LNCaP clone FGC (cell line): ENCODE results near the gene BMPR1B.
A peak's percentile ranks its signal among the peaks of the same experiment; 100 is the strongest.
"Not testable (repeated sequence)": the region's sequence is repeated elsewhere in the genome, so short reads cannot be mapped to it uniquely, and the experiment has no call there.

ENCODE experiments used
- DNase-seq: peaks from one replicate; pipeline ENCODE4 v3.0.0-alpha.2; 2011; ENCODE audit warnings: low read depth
- H3K4me3 ChIP-seq: 2 replicates; pipeline ENCODE4 v1.5.1; 2011; ENCODE audit warnings: mild to moderate bottlenecking, low read depth, low read length, control low read depth
- CTCF ChIP-seq: IDR thresholded peaks from 2 replicates; pipeline ENCODE4 v1.5.1; 2012; ENCODE audit warnings: mild to moderate bottlenecking; ENCODE audit not compliant: control insufficient read depth, insufficient read depth; ENCODE audit errors: extremely low read depth

Gene BMPR1B

GRCh38 chr4:95051702-95052020 lies 293.9 kb downstream of the BMPR1B start:
- DNase-seq = no peak
- H3K4me3 ChIP-seq = peak overlapping the region; percentile 33
- TF ChIP-seq CTCF = no peak

- no peak overlapping the region for H3K4me3 ChIP-seq
- TF ChIP-seq CTCF = no peak
- DNase-seq = no peak
These were observed 301.2 kb downstream of the BMPR1B start for GRCh38 chr4:95058991-95059390.

- DNase-seq = no peak
- no peak overlapping the region for H3K4me3 ChIP-seq
- no peak for TF ChIP-seq CTCF
These were observed 301.9 kb downstream of the BMPR1B start for GRCh38 chr4:95059663-95060062.

GRCh38 chr4:95061220-95061619 lies 303.5 kb downstream of the BMPR1B start:
- no peak overlapping the region for H3K4me3 ChIP-seq
- TF ChIP-seq CTCF = no peak
- no peak for DNase-seq

- H3K4me3 ChIP-seq = not testable (repeated sequence)
These were observed 304.0 kb downstream of the BMPR1B start for GRCh38 chr4:95061801-95062200.

GRCh38 chr4:95066050-95066449 lies 308.3 kb downstream of the BMPR1B start:
- no peak overlapping the region for H3K4me3 ChIP-seq
- TF ChIP-seq CTCF = no peak
- DNase-seq = no peak

More at GRCh38 chr4:95061801-95062200, 304.0 kb downstream of the BMPR1B start:
- not testable (repeated sequence) for DNase-seq

- H3K4me3 ChIP-seq = no peak overlapping the region
- TF ChIP-seq CTCF = no peak
These were observed 310.6 kb downstream of the BMPR1B start for GRCh38 chr4:95068401-95068800.

More at GRCh38 chr4:95068401-95068800, 310.6 kb downstream of the BMPR1B start:
- no peak for DNase-seq
